Limb (tissue), 2 donors: ENCODE measurements around the gene CENPP.
A peak's percentile ranks its signal among the peaks of the same experiment; 100 is the strongest.

Source experiments
- DNase-seq, 2 donors: peaks; one replicate each; pipeline ENCODE4 v3.0.0-alpha.2; 2016; ENCODE audit errors: extremely low spot score in 2 of 2

CENPP gene

GRCh38 chr9:92478783-92479182, 153.0 kb downstream of the CENPP start:
- no peak for DNase-seq

GRCh38 chr9:92479346-92479745, 153.6 kb downstream of the CENPP start:
- no peak for DNase-seq

GRCh38 chr9:92480291-92480771, 154.6 kb downstream of the CENPP start:
- peak in 1 of 2 donors; percentile 70 for DNase-seq

GRCh38 chr9:92480986-92481633, 155.4 kb downstream of the CENPP start:
- DNase-seq: no peak

GRCh38 chr9:92482329-92482728, 156.6 kb downstream of the CENPP start, which contains the start of gene ASPN:
ASPN (minus strand) TSS chr9:92482506.
- peak in 1 of 2 donors; percentile 88 for DNase-seq

GRCh38 chr9:92482805-92483204, 157.1 kb downstream of the CENPP start:
- DNase-seq: no peak

GRCh38 chr9:92483627-92484545, 158.1 kb downstream of the CENPP start:
- no peak for DNase-seq

- DNase-seq: no peak
Observed at GRCh38 chr9:92484563-92484962, 158.8 kb downstream of the CENPP start.

GRCh38 chr9:92486371-92486770, 160.6 kb downstream of the CENPP start:
- no peak for DNase-seq

GRCh38 chr9:92488681-92489550, 163.2 kb downstream of the CENPP start:
- DNase-seq: peak in 1 of 2 donors; percentile 47

- DNase-seq: no peak
Observed at GRCh38 chr9:92492781-92493401, 167.1 kb downstream of the CENPP start.

GRCh38 chr9:92493749-92494387, 168.1 kb downstream of the CENPP start:
- no peak for DNase-seq

GRCh38 chr9:92494856-92495255, 169.1 kb downstream of the CENPP start:
- no peak for DNase-seq

- peak in 1 of 2 donors; percentile 72 for DNase-seq
Observed at GRCh38 chr9:92496396-92497176, 170.8 kb downstream of the CENPP start.

- no peak for DNase-seq
Observed at GRCh38 chr9:92499701-92500100, 173.9 kb downstream of the CENPP start.

- DNase-seq: no peak
Observed at GRCh38 chr9:92500725-92501124, 175.0 kb downstream of the CENPP start.

GRCh38 chr9:92501671-92502393, 176.1 kb downstream of the CENPP start:
- no peak for DNase-seq

- no peak for DNase-seq
Observed at GRCh38 chr9:92503156-92503555, 177.4 kb downstream of the CENPP start.

- DNase-seq: no peak
Observed at GRCh38 chr9:92504881-92505280, 179.1 kb downstream of the CENPP start.
